Raji (cell line): ENCODE data around the gene THSD4.

ENCODE experiments used
- POLR2A ChIP-seq: IDR thresholded peaks from 2 replicates; pipeline ENCODE4 v1.6.1; 2011; ENCODE audit warnings: low read depth, low read length, control low read depth; ENCODE audit not compliant: insufficient read depth

Gene THSD4

GRCh38 chr15:71757741-71758530, 642.7 kb downstream of the THSD4 start:
- no peak for TF ChIP-seq POLR2A

- TF ChIP-seq POLR2A = no peak
Measured at GRCh38 chr15:71758711-71759110, 643.4 kb downstream of the THSD4 start.

- no peak for TF ChIP-seq POLR2A
Measured at GRCh38 chr15:71760852-71761251, 645.6 kb downstream of the THSD4 start.

DNA sequence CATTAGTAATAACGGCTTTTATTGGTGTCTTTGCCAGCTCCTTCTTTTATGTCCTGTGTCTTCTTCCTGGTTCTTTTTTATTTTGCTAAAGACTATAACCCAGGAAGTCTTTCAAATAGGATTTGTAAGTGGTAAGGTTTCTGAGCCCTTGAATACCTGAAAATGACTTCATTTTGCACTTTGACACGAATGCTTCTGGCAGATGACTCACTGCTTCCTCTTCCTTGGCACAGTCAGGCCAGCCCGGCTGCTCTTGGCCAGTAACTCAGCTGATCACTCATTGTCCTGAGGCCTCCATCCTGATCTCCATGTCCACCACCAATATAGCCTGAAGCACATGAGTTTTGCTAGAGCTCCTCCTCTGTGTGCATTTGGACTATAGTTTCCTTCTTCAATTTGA, 646.4 kb downstream of the THSD4 start:
- no peak for TF ChIP-seq POLR2A

DNA sequence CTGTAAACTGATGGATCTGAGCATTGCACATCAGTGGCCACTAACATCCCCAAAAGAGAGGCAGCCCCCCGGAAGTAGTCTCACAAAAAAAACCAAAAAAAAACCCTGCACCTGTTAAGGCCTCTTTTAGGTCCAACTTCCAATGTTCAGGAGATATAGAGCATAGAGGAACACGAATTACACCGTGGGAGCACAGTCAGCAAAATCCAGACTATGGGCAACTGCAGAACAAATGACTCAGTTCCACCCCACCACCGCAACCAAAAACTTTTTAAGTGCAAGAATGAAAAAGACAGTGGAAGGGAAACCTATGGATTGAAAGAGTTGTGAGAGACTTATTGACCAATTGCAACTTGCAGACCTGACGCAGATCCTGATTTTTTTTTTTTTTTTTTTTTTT, 652.9 kb downstream of the THSD4 start:
- no peak for TF ChIP-seq POLR2A

- TF ChIP-seq POLR2A = no peak
Measured at GRCh38 chr15:71773206-71773859, 658.1 kb downstream of the THSD4 start.

GRCh38 chr15:71775856-71776255, 660.6 kb downstream of the THSD4 start:
- no peak for TF ChIP-seq POLR2A

GRCh38 chr15:71776304-71776703, 661.0 kb downstream of the THSD4 start:
- TF ChIP-seq POLR2A = no peak

DNA sequence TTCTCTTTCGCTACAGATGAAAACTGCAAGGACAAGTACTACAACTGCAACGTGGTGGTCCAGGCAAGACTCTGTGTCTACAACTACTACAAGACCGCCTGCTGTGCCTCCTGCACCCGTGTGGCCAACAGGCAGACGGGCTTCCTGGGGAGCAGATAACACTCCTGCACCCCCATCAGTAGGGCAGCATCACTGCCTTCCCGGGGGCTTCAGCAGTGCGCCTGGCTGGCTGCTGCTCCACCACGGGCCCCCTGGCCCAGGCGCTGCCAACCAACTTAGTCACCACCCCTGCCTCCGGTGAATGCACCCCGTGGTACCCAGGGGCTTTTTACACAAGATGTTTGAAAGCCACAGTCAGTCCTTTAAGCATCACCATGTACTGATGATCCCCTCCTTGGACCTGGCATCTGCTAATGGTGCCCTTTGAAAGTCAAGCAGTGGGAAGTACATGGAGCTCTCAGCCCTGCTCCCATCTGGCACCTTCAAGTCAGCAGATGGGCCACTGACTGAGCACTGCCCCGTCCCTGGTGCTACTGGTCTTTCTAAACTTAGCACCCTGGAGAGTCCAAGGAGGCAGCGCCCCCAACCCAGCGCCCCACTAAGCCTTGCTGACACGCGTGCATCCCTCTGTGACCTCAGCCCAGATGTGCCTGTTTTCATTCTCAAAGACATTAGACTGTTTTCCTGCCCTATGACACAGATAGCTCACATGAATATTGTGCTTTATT, 662.1 kb downstream of the THSD4 start:
- TF ChIP-seq POLR2A = no peak

GRCh38 chr15:71779073-71779797, 664.0 kb downstream of the THSD4 start:
- no peak for TF ChIP-seq POLR2A

DNA sequence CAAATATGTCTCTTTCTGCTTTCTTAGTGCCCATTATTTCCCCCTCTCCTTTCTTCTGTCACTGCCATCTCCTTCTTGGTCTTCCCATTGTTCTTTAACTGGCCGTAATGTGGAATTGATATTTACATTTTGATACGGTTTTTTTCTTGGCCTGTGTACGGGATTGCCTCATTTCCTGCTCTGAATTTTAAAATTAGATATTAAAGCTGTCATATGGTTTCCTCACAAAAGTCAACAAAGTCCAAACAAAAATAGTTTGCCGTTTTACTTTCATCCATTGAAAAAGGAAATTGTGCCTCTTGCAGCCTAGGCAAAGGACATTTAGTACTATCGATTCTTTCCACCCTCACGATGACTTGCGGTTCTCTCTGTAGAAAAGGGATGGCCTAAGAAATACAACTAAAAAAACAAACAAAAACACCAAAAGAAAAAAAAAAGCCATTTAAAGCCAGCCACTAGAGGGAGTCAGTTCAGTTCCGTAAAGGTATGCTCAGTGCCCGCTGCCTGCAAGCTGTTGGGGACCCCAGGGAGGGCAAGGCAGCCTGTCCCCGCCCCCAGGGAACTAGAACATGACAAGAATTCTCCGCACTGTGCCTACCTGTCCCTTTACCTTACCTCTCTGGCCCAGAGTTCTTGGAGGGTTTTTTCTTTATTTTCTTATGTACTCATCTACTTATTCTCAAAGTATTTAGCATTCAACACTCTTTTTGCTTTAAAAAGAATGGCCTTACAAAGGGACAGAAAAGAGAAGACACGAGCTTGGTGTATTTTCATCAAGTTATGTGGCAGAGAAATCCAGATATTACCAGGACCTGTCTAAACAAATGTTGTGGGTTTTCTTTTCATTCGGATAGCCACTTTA, 665.1 kb downstream of the THSD4 start:
- TF ChIP-seq POLR2A = no peak

GRCh38 chr15:71781179-71781964, 666.1 kb downstream of the THSD4 start:
- TF ChIP-seq POLR2A = no peak

- no peak for TF ChIP-seq POLR2A
Measured at GRCh38 chr15:71781965-71782265, 666.6 kb downstream of the THSD4 start.

DNA sequence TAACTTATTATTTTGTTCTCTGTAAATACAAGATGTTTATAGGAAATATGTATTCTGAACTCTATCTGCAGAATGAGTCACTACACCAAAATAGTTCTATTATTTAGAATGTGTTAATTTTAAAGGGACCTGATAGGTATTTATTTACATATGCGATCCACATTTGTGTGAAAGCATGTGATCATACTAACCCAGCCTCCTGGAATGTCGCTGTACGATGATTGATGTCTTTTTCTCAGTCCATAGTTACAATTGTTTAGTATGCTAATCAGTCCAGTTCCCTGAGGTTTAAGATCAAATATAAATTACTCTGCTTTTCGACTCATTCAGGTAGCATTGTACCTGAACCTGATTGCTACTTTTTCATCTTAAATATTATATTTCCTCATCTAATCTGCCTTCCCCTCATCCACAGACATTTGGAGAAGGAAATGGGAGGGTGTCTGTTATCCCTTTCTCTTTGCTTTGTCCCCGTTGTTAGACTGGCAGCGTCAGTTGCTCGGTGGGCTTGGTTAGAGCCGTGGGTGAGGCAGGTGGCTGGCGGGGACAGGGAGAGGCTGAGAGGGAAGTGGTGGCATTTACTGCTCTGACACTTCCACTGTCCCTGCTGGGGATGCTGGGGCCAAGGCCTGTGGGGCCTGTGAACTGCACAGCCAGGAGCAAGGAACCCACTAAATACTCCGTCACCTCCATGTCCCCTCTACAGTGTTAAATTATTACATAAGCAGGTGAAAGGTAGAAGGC, 667.3 kb downstream of the THSD4 start:
- TF ChIP-seq POLR2A = no peak

GRCh38 chr15:71784719-71785118, 669.4 kb downstream of the THSD4 start:
- TF ChIP-seq POLR2A = no peak
